ENCODE results near the gene NXPE3. TPM values are rescaled to one million over a fixed set of nuclear protein-coding genes. Genes with fewer than 3 reads are reported as not detected.

NXPE3 gene
- total and polyA plus RNA-seq, 10 of the 15 experiments (the other 5 are each of a cell fraction or from before 2014, with no cell fraction given) = 2.0 to 8.7 (median 5.2) TPM

GRCh38 chr3:101812895-101813294, 33.9 kb downstream of the NXPE3 start (continued):
- no peak for TF ChIP-seq HSF1 (IDR thresholded peaks at IDR 0.05; ENCODE audit: low read depth, low read length)

GRCh38 chr3:101813817-101814440, 34.9 kb downstream of the NXPE3 start:
- H3K4me1 ChIP-seq (ENCODE audit: control insufficient read depth, insufficient read depth, low read length) = peaks cover 20% of the 10 kb centered on the region
- in situ Hi-C loops (cut with MboI) (loop anchor here (5.0 kb wide), 2 partner anchors 413 to 718 kb away; no protein-coding TSS in a partner anchor), intact Hi-C loops (cut with micrococcal nuclease; ENCODE audit: unreplicated experiment) (loop anchor here (1.0 to 5.0 kb wide), 4 partner anchors 37 to 411 kb away; no protein-coding TSS in a partner anchor)
- FAIRE-seq (no peak), DNase-seq (ENCODE audit: low read depth, low spot score) (no peak), ATAC-seq (peak; percentile 39)
- 67% methylated on average over 7 of the region's 7 CpGs for WGBS (ENCODE audit: insufficient coverage, insufficient replicate concordance, low lambda C conversion rate, missing lambda C conversion rate)
- TF ChIP-seq BHLHE40 (IDR thresholded peaks at IDR 0.05; ENCODE audit: borderline replicate concordance in 1 of 2, low read depth in 2 of 2, low read length in 1 of 2) (no peak), CTCF (IDR thresholded peaks at IDR 0.05 in 2 of 3, conservative IDR thresholded peaks at IDR 0.05 in 1 of 3; ENCODE audit: control insufficient read depth in 2 of 3, extremely low read depth in 1 of 3, insufficient read depth in 1 of 3, low read depth in 3 of 3, low read length in 3 of 3) (peak; percentile 30 to 66 (median 50); a peak in 4 of 6 replicates), RAD21 (IDR thresholded peaks at IDR 0.05; ENCODE audit: insufficient read depth, low read depth, low read length) (peak; percentile 91), ZNF384 (IDR thresholded peaks at IDR 0.05; ENCODE audit: borderline replicate concordance, low read depth, low read length) (peak; percentile 74), POLR2AphosphoS5 (IDR thresholded peaks at IDR 0.05; ENCODE audit: low read length) (no peak), ZNF24 (IDR thresholded peaks at IDR 0.05) (peak; percentile 13; the same call in 1 of the 2 replicates), SMC3 (IDR thresholded peaks at IDR 0.05; ENCODE audit: borderline replicate concordance, low read length) (peak; percentile 74; the same call in 1 of the 2 replicates), SMARCA5 (IDR thresholded peaks at IDR 0.05) (0 out of 2 replicates have a peak, but pooled peaks have one; percentile 16), EGR1 (IDR thresholded peaks at IDR 0.05; ENCODE audit: borderline replicate concordance in 1 of 2, low read depth in 2 of 2, low read length in 2 of 2) (no peak)
- H3K4me2 ChIP-seq (ENCODE audit: control insufficient read depth, insufficient read depth) = no peak overlapping the region
- no TSS peak for BruUV-seq (replicated peaks)
- H3K9me3 ChIP-seq (replicated peaks; ENCODE audit: control insufficient read depth, insufficient read depth, low read length) = peaks cover 2% of the 10 kb centered on the region; the same call in 1 of the 3 replicates
- ChIA-PET SMC1A (ENCODE audit: uncharacterized antibody, unreplicated experiment) (interaction anchor here (0.8 to 19.7 kb wide), 53 partner anchors 8 to 723 kb away, joined by 3 to 949 read pairs (median 5); partner anchors contain the start of gene NFKBIZ), RAD21 (ENCODE audit: unreplicated experiment) (interaction anchor here (0.8 to 15.9 kb wide), 48 partner anchors 9 to 857 kb away, joined by 3 to 659 read pairs (median 4); partner anchors contain the start of genes CEP97 and NFKBIZ), CTCF (interaction anchor here (0.6 to 15.9 kb wide), 61 partner anchors 9 to 723 kb away, joined by 3 to 1057 read pairs (median 4); partner anchors contain the start of genes CEP97, NFKBIZ and NXPE3), POLR2A (interaction anchor here (0.7 to 1.9 kb wide), 7 partner anchors 11 to 411 kb away, joined by 3 to 15 read pairs (median 3); partner anchors contain the start of gene CEP97)
- no peak overlapping the region for H3K27ac ChIP-seq (ENCODE audit: control insufficient read depth, insufficient read depth)
- no peaks in the 10 kb centered on the region for H3K79me2 ChIP-seq (ENCODE audit: control insufficient read depth, insufficient read depth, low read length)
- H3K9ac ChIP-seq (ENCODE audit: control insufficient read depth, insufficient read depth, low read length) = no peak overlapping the region
- no peak overlapping the region for H3K4me3 ChIP-seq
- peaks cover 0 to 5% of the 10 kb centered on the region in 2 experiments; a peak in 1 of 4 replicates for H3K36me3 ChIP-seq (ENCODE audit: control insufficient read depth in 2 of 2, insufficient read depth in 2 of 2, low read length in 1 of 2)
- no peaks in the 10 kb centered on the region for H4K20me1 ChIP-seq (ENCODE audit: control insufficient read depth, insufficient read depth)
- no peak overlapping the region for H2AFZ ChIP-seq (ENCODE audit: control insufficient read depth, low read depth, low read length)
- H3K27me3 ChIP-seq (replicated peaks in 1 of 2; ENCODE audit: control insufficient read depth in 2 of 2, insufficient read depth in 2 of 2, low read length in 1 of 2) = no peaks in the 10 kb centered on the region
